Measurements from ENCODE around the gene PGA4. TPM values are rescaled to one million over a fixed set of nuclear protein-coding genes. Genes with fewer than 3 reads are reported as not detected.

PGA4 gene
- total and polyA plus RNA-seq, 2 of the 8 experiments (the other 6 are each of a cell fraction or from before 2014, with no cell fraction given): 1.3 TPM; not detected in 1

GRCh38 chr11:61172356-61172755 lies 49.8 kb upstream of the PGA4 start (continued):
- TF ChIP-seq, protein P1, sequence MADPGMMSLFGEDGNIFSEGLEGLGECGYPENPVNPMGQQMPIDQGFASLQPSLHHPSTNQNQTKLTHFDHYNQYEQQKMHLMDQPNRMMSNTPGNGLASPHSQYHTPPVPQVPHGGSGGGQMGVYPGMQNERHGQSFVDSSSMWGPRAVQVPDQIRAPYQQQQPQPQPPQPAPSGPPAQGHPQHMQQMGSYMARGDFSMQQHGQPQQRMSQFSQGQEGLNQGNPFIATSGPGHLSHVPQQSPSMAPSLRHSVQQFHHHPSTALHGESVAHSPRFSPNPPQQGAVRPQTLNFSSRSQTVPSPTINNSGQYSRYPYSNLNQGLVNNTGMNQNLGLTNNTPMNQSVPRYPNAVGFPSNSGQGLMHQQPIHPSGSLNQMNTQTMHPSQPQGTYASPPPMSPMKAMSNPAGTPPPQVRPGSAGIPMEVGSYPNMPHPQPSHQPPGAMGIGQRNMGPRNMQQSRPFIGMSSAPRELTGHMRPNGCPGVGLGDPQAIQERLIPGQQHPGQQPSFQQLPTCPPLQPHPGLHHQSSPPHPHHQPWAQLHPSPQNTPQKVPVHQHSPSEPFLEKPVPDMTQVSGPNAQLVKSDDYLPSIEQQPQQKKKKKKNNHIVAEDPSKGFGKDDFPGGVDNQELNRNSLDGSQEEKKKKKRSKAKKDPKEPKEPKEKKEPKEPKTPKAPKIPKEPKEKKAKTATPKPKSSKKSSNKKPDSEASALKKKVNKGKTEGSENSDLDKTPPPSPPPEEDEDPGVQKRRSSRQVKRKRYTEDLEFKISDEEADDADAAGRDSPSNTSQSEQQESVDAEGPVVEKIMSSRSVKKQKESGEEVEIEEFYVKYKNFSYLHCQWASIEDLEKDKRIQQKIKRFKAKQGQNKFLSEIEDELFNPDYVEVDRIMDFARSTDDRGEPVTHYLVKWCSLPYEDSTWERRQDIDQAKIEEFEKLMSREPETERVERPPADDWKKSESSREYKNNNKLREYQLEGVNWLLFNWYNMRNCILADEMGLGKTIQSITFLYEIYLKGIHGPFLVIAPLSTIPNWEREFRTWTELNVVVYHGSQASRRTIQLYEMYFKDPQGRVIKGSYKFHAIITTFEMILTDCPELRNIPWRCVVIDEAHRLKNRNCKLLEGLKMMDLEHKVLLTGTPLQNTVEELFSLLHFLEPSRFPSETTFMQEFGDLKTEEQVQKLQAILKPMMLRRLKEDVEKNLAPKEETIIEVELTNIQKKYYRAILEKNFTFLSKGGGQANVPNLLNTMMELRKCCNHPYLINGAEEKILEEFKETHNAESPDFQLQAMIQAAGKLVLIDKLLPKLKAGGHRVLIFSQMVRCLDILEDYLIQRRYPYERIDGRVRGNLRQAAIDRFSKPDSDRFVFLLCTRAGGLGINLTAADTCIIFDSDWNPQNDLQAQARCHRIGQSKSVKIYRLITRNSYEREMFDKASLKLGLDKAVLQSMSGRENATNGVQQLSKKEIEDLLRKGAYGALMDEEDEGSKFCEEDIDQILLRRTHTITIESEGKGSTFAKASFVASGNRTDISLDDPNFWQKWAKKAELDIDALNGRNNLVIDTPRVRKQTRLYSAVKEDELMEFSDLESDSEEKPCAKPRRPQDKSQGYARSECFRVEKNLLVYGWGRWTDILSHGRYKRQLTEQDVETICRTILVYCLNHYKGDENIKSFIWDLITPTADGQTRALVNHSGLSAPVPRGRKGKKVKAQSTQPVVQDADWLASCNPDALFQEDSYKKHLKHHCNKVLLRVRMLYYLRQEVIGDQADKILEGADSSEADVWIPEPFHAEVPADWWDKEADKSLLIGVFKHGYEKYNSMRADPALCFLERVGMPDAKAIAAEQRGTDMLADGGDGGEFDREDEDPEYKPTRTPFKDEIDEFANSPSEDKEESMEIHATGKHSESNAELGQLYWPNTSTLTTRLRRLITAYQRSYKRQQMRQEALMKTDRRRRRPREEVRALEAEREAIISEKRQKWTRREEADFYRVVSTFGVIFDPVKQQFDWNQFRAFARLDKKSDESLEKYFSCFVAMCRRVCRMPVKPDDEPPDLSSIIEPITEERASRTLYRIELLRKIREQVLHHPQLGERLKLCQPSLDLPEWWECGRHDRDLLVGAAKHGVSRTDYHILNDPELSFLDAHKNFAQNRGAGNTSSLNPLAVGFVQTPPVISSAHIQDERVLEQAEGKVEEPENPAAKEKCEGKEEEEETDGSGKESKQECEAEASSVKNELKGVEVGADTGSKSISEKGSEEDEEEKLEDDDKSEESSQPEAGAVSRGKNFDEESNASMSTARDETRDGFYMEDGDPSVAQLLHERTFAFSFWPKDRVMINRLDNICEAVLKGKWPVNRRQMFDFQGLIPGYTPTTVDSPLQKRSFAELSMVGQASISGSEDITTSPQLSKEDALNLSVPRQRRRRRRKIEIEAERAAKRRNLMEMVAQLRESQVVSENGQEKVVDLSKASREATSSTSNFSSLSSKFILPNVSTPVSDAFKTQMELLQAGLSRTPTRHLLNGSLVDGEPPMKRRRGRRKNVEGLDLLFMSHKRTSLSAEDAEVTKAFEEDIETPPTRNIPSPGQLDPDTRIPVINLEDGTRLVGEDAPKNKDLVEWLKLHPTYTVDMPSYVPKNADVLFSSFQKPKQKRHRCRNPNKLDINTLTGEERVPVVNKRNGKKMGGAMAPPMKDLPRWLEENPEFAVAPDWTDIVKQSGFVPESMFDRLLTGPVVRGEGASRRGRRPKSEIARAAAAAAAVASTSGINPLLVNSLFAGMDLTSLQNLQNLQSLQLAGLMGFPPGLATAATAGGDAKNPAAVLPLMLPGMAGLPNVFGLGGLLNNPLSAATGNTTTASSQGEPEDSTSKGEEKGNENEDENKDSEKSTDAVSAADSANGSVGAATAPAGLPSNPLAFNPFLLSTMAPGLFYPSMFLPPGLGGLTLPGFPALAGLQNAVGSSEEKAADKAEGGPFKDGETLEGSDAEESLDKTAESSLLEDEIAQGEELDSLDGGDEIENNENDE (IDR thresholded peaks at IDR 0.05; ENCODE audit: insufficient replicate concordance, low read length): no peak
